Muscle of leg (tissue), 11 donors: ENCODE results near the gene CENPK. TPM values are rescaled to one million over a fixed set of nuclear protein-coding genes. Genes with fewer than 3 reads are reported as not detected.
A peak's percentile ranks its signal among the peaks of the same experiment; 100 is the strongest.

Source experiments
- DNase-seq: peaks from one replicate; pipeline ENCODE4 v3.0.0; 2013
- H3K27ac ChIP-seq: one replicate; pipeline ENCODE4 v1.5.1; 2013; ENCODE audit warnings: mild to moderate bottlenecking, low read length, control low read depth
- H3K27me3 ChIP-seq: one replicate; pipeline ENCODE4 v1.6.1; 2013; ENCODE audit warnings: low read length; ENCODE audit not compliant: control insufficient read depth, insufficient read depth
- H3K36me3 ChIP-seq: one replicate; pipeline ENCODE4 v1.6.1; 2013; ENCODE audit warnings: low read length; ENCODE audit not compliant: control insufficient read depth, insufficient read depth
- H3K4me1 ChIP-seq: one replicate; pipeline ENCODE4 v1.6.1; 2013; ENCODE audit warnings: low read length; ENCODE audit not compliant: control insufficient read depth, insufficient read depth
- H3K4me3 ChIP-seq: one replicate; pipeline ENCODE4 v1.5.1; 2013; ENCODE audit warnings: low read length, control low read depth
- H3K9me3 ChIP-seq: replicated peaks from 2 replicates; pipeline ENCODE4 v1.6.1; 2013; ENCODE audit warnings: low read depth, low read length; ENCODE audit not compliant: control insufficient read depth
- WGBS: methylation state at CpG from one replicate; pipeline ENCODE4 v1.1.5; 2013; ENCODE audit warnings: missing lambda C conversion rate; ENCODE audit not compliant: insufficient coverage; 5-methylcytosine and 5-hydroxymethylcytosine counted together
- polyA plus RNA-seq, 8 donors: library from polyadenylated mRNA; unstranded; fragments of 120-200 nt; gene quantifications; one replicate each; pipeline versions ENCODE4 v1.2.1 to v1.2.3, GENCODE V29; 2013; ENCODE audit warnings: inconsistent platforms in 1 of 8, low replicate concordance in 1 of 8; ENCODE audit not compliant: insufficient read length in 8 of 8, insufficient read depth in 1 of 8
- total RNA-seq: library from RNA; stranded (reverse); fragments of 120-200 nt; gene quantifications from one replicate; pipeline ENCODE4 v1.2.4, GENCODE V29; 2013

The CENPK gene
- total and polyA plus RNA-seq, 9 donors = 11.8 to 21.2 (median 15.7) TPM

DNA sequence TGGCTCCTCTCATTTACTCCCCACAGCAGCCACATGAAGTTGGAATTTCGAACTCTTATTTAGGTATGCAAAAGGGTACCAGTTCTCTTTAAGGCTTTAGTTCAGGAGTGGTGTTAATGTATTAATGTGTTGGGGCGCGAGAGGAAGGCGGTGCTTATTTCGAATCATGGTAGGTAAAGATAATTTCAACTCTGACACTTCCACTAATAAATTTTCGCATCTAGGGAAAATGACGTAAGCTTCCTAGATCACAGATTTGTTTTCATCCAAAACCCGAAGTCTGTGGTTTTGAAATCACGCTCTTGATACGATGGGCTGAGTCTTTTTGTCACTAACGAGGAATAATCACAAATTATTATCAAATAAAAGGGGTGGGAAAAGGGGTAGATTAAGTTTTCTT, 809 bp upstream of the CENPK start:
- Histone ChIP-seq H3K4me3 (peak overlapping the region; percentile 93), H3K4me1 (peaks cover 4% of the 10 kb centered on the region), H3K27ac (peak overlapping the region; percentile 96), H3K36me3 (no peaks in the 10 kb centered on the region), H3K9me3 (no peaks in the 10 kb centered on the region), H3K27me3 (no peaks in the 10 kb centered on the region)
- no peak for DNase-seq
- no CpG with 5 or more reads among the region's 11 CpGs for WGBS

- peaks cover 2% of the 10 kb centered on the region for H3K36me3 ChIP-seq
- no CpG with 5 or more reads among the region's 3 CpGs for WGBS
- DNase-seq = no peak
- H3K27ac ChIP-seq = no peak overlapping the region
- H3K4me3 ChIP-seq = no peak overlapping the region
- no peaks in the 10 kb centered on the region for H3K27me3 ChIP-seq
- no peaks in the 10 kb centered on the region for H3K4me1 ChIP-seq
- H3K9me3 ChIP-seq = no peaks in the 10 kb centered on the region
These were observed 6.2 kb downstream of the CENPK start for GRCh38 chr5:65556718-65557117.

- Histone ChIP-seq H3K4me1 (no peaks in the 10 kb centered on the region), H3K9me3 (no peaks in the 10 kb centered on the region), H3K27me3 (no peaks in the 10 kb centered on the region), H3K27ac (no peak overlapping the region), H3K4me3 (no peak overlapping the region), H3K36me3 (peaks cover 2% of the 10 kb centered on the region)
- WGBS = no CpG with 5 or more reads among the region's 2 CpGs
- no peak for DNase-seq
These were observed 6.8 kb downstream of the CENPK start for GRCh38 chr5:65556181-65556580.

DNA sequence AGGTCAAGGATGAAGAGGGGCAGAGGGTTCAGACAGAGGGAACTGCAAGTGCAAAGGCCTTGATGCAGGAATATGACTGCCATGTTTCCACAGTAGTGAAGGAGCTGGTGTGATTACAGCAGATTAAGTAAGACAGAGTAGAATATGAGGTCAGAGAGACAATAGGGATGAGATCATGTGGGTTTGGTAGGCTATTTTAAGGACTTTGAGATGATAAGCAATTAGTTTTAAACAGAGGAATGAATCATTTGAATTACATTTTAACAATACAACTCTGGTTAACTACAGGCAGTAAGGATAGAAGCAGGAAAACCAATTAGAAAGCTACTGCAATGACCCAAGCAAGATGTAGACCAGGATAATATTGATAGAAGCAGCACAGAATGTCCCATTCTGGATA, 7.7 kb downstream of the CENPK start:
- peaks cover 4% of the 10 kb centered on the region for H3K36me3 ChIP-seq
- no peak overlapping the region for H3K27ac ChIP-seq
- H3K4me3 ChIP-seq = no peak overlapping the region
- DNase-seq = no peak
- H3K4me1 ChIP-seq = no peaks in the 10 kb centered on the region
- H3K27me3 ChIP-seq = no peaks in the 10 kb centered on the region
- no peaks in the 10 kb centered on the region for H3K9me3 ChIP-seq

- Histone ChIP-seq H3K4me1 (no peaks in the 10 kb centered on the region), H3K27me3 (no peaks in the 10 kb centered on the region), H3K9me3 (no peaks in the 10 kb centered on the region), H3K36me3 (peaks cover 6% of the 10 kb centered on the region), H3K27ac (no peak overlapping the region), H3K4me3 (no peak overlapping the region)
- DNase-seq = no peak
- WGBS = 83% methylated on average over 1 of the region's 5 CpGs
These were observed 9.0 kb downstream of the CENPK start for GRCh38 chr5:65553941-65554340.

- Histone ChIP-seq H3K27ac (no peak overlapping the region), H3K4me3 (no peak overlapping the region), H3K4me1 (no peaks in the 10 kb centered on the region), H3K27me3 (no peaks in the 10 kb centered on the region), H3K36me3 (peaks cover 5% of the 10 kb centered on the region), H3K9me3 (no peaks in the 10 kb centered on the region)
- 100% methylated on average over 1 of the region's 7 CpGs for WGBS
- no peak for DNase-seq
These were observed 14.7 kb downstream of the CENPK start for GRCh38 chr5:65548281-65548680.

DNA sequence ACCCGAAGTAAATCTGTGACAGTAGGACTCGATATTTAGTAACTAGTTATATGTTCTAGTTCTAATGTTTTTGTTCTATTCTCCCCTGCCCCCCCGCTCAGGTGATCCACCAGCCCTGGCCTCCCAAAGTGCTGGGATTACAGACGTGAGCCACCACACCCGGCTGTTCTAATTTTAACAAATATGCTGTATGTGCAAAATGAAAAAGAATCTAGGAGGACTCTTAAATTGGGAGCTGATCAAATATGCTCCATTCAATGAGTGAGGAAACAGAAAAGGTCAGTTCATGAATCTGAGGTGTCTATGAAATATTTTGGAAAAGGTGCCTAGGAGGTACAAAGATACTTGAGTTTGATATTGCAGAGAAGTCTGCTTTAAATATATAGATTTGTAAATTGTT, 16.8 kb downstream of the CENPK start:
- Histone ChIP-seq H3K27me3 (no peaks in the 10 kb centered on the region), H3K4me3 (no peak overlapping the region), H3K4me1 (no peaks in the 10 kb centered on the region), H3K36me3 (peaks cover 7% of the 10 kb centered on the region), H3K9me3 (no peaks in the 10 kb centered on the region), H3K27ac (no peak overlapping the region)
- WGBS = no CpG with 5 or more reads among the region's 5 CpGs
- DNase-seq = no peak

DNA sequence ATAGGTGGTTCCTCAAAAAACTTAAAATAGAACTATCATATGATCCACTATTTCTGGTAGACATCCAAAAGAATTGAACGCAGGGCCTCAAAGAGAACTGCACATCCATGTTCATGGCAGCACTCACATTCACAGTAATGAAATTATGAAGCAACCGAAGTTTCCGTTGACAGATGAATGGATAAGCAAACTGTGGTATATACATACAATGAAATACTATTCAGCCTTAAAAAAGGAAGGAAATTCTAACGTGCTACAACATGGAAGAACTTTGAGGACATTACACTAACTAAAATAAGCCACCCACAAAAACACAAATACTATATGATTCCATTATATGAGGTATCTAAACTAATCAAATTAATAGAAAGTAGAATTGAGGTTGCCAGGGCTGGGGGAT, 18.5 kb downstream of the CENPK start:
- peaks cover 4% of the 10 kb centered on the region for H3K36me3 ChIP-seq
- no CpG with 5 or more reads among the region's 4 CpGs for WGBS
- no peaks in the 10 kb centered on the region for H3K27me3 ChIP-seq
- DNase-seq = no peak
- no peaks in the 10 kb centered on the region for H3K9me3 ChIP-seq
- no peak overlapping the region for H3K27ac ChIP-seq
- H3K4me1 ChIP-seq = no peaks in the 10 kb centered on the region
- no peak overlapping the region for H3K4me3 ChIP-seq

- Histone ChIP-seq H3K4me3 (no peak overlapping the region), H3K9me3 (no peaks in the 10 kb centered on the region), H3K27ac (no peak overlapping the region), H3K27me3 (no peaks in the 10 kb centered on the region), H3K36me3 (peaks cover 2% of the 10 kb centered on the region), H3K4me1 (no peaks in the 10 kb centered on the region)
- DNase-seq = no peak
These were observed 23.1 kb downstream of the CENPK start for GRCh38 chr5:65539827-65540226.

GRCh38 chr5:65535529-65535987, 27.4 kb downstream of the CENPK start:
- Histone ChIP-seq H3K4me3 (no peak overlapping the region), H3K27ac (no peak overlapping the region), H3K4me1 (no peaks in the 10 kb centered on the region), H3K9me3 (no peaks in the 10 kb centered on the region), H3K36me3 (no peaks in the 10 kb centered on the region), H3K27me3 (no peaks in the 10 kb centered on the region)
- WGBS = 80% methylated on average over 2 of the region's 6 CpGs
- peak; percentile 2 for DNase-seq

GRCh38 chr5:65530904-65531303, 32.1 kb downstream of the CENPK start:
- H3K4me1 ChIP-seq = no peaks in the 10 kb centered on the region
- WGBS = no CpG with 5 or more reads among the region's 1 CpG
- no peaks in the 10 kb centered on the region for H3K9me3 ChIP-seq
- no peak overlapping the region for H3K4me3 ChIP-seq
- no peaks in the 10 kb centered on the region for H3K36me3 ChIP-seq
- no peak for DNase-seq
- no peak overlapping the region for H3K27ac ChIP-seq
- no peaks in the 10 kb centered on the region for H3K27me3 ChIP-seq
